ENCODE measurements around the gene CAMTA1. TPM values are rescaled to one million over a fixed set of nuclear protein-coding genes. Genes with fewer than 3 reads are reported as not detected.

CAMTA1 gene
- polyA plus RNA-seq, 1 of the 3 experiments (the other 2 are of a cell fraction), result 63.1 TPM

DNA sequence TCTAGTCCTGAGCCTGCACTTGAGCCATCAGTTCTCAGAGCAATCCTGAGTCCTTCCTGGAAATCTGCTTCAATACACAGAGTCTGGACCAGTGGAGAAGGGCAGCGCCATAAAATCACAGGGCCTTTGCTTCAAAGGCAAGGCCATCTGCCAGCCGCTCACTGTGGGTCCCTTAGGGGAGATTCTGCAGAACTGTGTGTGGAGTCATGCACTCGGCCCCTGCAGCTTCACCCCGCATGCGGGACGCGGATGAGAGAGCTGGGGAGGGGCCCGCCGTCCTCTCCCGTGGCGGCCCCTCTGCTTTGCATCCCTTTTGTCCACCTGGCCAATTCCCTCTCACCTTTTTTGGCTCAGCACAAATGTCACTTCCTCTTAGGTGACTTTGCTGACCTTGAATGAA lies 674.7 kb downstream of the CAMTA1 start:
- DNase-seq, result no peak
- Histone ChIP-seq H3K9me2 (no peaks in the 10 kb centered on the region), H3K9me3 (no peaks in the 10 kb centered on the region), H3K27ac (ENCODE audit: low read depth in 2 of 2, low read length in 1 of 2) (peak overlapping the region in 1 of 2 experiments; percentile 22; a peak in 1 of 4 replicates), H3K79me2 (ENCODE audit: insufficient read depth) (no peaks in the 10 kb centered on the region), H3K4me2 (no peak overlapping the region), H2AFZ (ENCODE audit: low read depth) (no peak overlapping the region), H3K36me3 (replicated peaks in 1 of 2; ENCODE audit: control insufficient read depth in 1 of 2, insufficient read depth in 2 of 2, low read length in 1 of 2) (no peaks in the 10 kb centered on the region), H3K9ac (no peak overlapping the region), H3K4me3 (ENCODE audit: low read depth in 2 of 2, low read length in 1 of 2) (no peak overlapping the region), H4K20me1 (ENCODE audit: insufficient read depth) (no peaks in the 10 kb centered on the region), H3F3A (replicated peaks; ENCODE audit: insufficient read depth) (no peaks in the 10 kb centered on the region), H3K27me3 (ENCODE audit: insufficient read depth) (no peaks in the 10 kb centered on the region), H3K4me1 (ENCODE audit: control insufficient read depth in 1 of 2, insufficient read depth in 2 of 2, low read depth in 1 of 2, low read length in 1 of 2) (peaks cover 0 to 67% of the 10 kb centered on the region in 2 experiments; a peak in 2 of 4 replicates)
- WGBS (ENCODE audit: low lambda C conversion rate), result 74% methylated on average over 3 of the region's 11 CpGs
- ChIA-PET CTCF (interaction anchor here (1.3 to 1.4 kb wide), 2 partner anchors 16 to 92 kb away, joined by 3 read pairs; no protein-coding TSS in a partner anchor), POLR2A (no interaction called here)
- TF ChIP-seq YY1 (IDR thresholded peaks at IDR 0.05; ENCODE audit: low read depth) (no peak), POLR2AphosphoS5 (IDR thresholded peaks at IDR 0.05; ENCODE audit: low read depth, low read length) (no peak), EZH2phosphoT487 (IDR thresholded peaks at IDR 0.05; ENCODE audit: borderline replicate concordance, low read depth) (no peak), ELF1 (IDR thresholded peaks at IDR 0.05) (no peak), RCOR1 (IDR thresholded peaks at IDR 0.05; ENCODE audit: low read length) (no peak), GABPA (IDR thresholded peaks at IDR 0.05; ENCODE audit: low read depth) (no peak), CHD2 (IDR thresholded peaks at IDR 0.05; ENCODE audit: low read length, partially characterized antibody) (no peak), SMC3 (IDR thresholded peaks at IDR 0.05; ENCODE audit: low read depth, low read length) (no peak), IRF3 (IDR thresholded peaks at IDR 0.05; ENCODE audit: low read depth, low read length) (no peak), FOSL2 (IDR thresholded peaks at IDR 0.05; ENCODE audit: borderline replicate concordance, low read depth) (no peak), CTCF (IDR thresholded peaks at IDR 0.05) (no peak), USF2 (IDR thresholded peaks at IDR 0.05; ENCODE audit: borderline replicate concordance, low read depth, low read length) (no peak), RFX5 (IDR thresholded peaks at IDR 0.05; ENCODE audit: low read length) (no peak), FOXM1 (IDR thresholded peaks at IDR 0.05; ENCODE audit: low read depth) (no peak), RXRA (IDR thresholded peaks at IDR 0.05; ENCODE audit: borderline replicate concordance, low read depth) (no peak), NRF1 (IDR thresholded peaks at IDR 0.05; ENCODE audit: low read depth, low read length) (no peak), MEF2A (IDR thresholded peaks at IDR 0.05; ENCODE audit: borderline replicate concordance, low read depth) (no peak), RAD21 (IDR thresholded peaks at IDR 0.05; ENCODE audit: low read length) (no peak)
- TF ChIP-seq, protein P1, sequence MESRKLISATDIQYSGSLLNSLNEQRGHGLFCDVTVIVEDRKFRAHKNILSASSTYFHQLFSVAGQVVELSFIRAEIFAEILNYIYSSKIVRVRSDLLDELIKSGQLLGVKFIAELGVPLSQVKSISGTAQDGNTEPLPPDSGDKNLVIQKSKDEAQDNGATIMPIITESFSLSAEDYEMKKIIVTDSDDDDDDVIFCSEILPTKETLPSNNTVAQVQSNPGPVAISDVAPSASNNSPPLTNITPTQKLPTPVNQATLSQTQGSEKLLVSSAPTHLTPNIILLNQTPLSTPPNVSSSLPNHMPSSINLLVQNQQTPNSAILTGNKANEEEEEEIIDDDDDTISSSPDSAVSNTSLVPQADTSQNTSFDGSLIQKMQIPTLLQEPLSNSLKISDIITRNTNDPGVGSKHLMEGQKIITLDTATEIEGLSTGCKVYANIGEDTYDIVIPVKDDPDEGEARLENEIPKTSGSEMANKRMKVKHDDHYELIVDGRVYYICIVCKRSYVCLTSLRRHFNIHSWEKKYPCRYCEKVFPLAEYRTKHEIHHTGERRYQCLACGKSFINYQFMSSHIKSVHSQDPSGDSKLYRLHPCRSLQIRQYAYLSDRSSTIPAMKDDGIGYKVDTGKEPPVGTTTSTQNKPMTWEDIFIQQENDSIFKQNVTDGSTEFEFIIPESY (IDR thresholded peaks at IDR 0.05; ENCODE audit: borderline replicate concordance, low read depth), result no peak
